HepG2 (cell line): ENCODE results near the gene SLC44A4. TPM values are rescaled to one million over a fixed set of nuclear protein-coding genes. Genes with fewer than 3 reads are reported as not detected.

Experiments
- AKAP8 ChIP-seq: sonication (generic); formaldehyde crosslinking; IDR thresholded peaks from 2 replicates; pipeline ENCODE4 v1.5.1; 2020; ENCODE audit warnings: mild to moderate bottlenecking, missing genetic modification reagents
- CBX5 ChIP-seq: sonication (generic); formaldehyde crosslinking; IDR thresholded peaks from 2 replicates; pipeline ENCODE4 v1.4.0; 2020; ENCODE audit warnings: missing genetic modification reagents, borderline replicate concordance
- DMAP1 ChIP-seq: IDR thresholded peaks from 2 replicates; pipeline ENCODE4 v1.6.1; 2016
- ELF4 ChIP-seq: sonication (generic); formaldehyde crosslinking; IDR thresholded peaks from 2 replicates; pipeline ENCODE4 v1.5.0; 2020; ENCODE audit warnings: missing genetic modification reagents, mild to moderate bottlenecking, moderate library complexity, borderline replicate concordance
- ESRRA ChIP-seq: sonication (generic); formaldehyde crosslinking; IDR thresholded peaks from 2 replicates; pipeline ENCODE4 v1.5.1; 2020; ENCODE audit warnings: mild to moderate bottlenecking, low read depth, missing genetic modification reagents
- FOXK2 ChIP-seq: fragments of 450-650 bp; IDR thresholded peaks from 2 replicates; pipeline ENCODE4 v1.6.1; 2016
- HCFC1 ChIP-seq: fragments of 150-350 bp; IDR thresholded peaks from 2 replicates; pipeline ENCODE4 v1.6.1; 2014; ENCODE audit warnings: low read depth, low read length
- HNRNPLL ChIP-seq: fragments of 200-400 bp; formaldehyde crosslinking; IDR thresholded peaks from 2 replicates; pipeline ENCODE4 v1.6.1; 2017; ENCODE audit warnings: mild to moderate bottlenecking, low read depth, low read length; ENCODE audit not compliant: poor library complexity, severe bottlenecking
- HOXD1 ChIP-seq: sonication (generic); formaldehyde crosslinking; IDR thresholded peaks from 2 replicates; pipeline ENCODE4 v1.5.0; 2020; ENCODE audit warnings: missing genetic modification reagents
- KLF12 ChIP-seq: sonication (generic); formaldehyde crosslinking; IDR thresholded peaks from 2 replicates; pipeline ENCODE4 v1.4.0; 2020; ENCODE audit warnings: missing genetic modification reagents, borderline replicate concordance
- NAIF1 ChIP-seq: sonication (generic); formaldehyde crosslinking; IDR thresholded peaks from 2 replicates; pipeline ENCODE4 v1.5.0; 2020; ENCODE audit warnings: mild to moderate bottlenecking, missing genetic modification reagents, borderline replicate concordance
- NFIC ChIP-seq: IDR thresholded peaks from 2 replicates; pipeline ENCODE4 v1.6.1; 2012; ENCODE audit warnings: mild to moderate bottlenecking, low read length, inconsistent platforms
- NFRKB ChIP-seq: fragments of 450-650 bp; IDR thresholded peaks from 2 replicates; pipeline ENCODE4 v1.6.1; 2017
- RAD51 ChIP-seq: fragments of 450-650 bp; IDR thresholded peaks from 2 replicates; pipeline ENCODE4 v1.6.1; 2016; ENCODE audit warnings: borderline replicate concordance
- RARA ChIP-seq: IDR thresholded peaks from 2 replicates; pipeline ENCODE4 v1.6.1; 2016; ENCODE audit warnings: missing genetic modification reagents, missing compliant biosample characterization
- RELA ChIP-seq: sonication (generic); formaldehyde crosslinking; IDR thresholded peaks from 2 replicates; pipeline ENCODE4 v1.4.0; 2020; ENCODE audit warnings: missing genetic modification reagents
- RFX1 ChIP-seq: fragments of 450-650 bp; IDR thresholded peaks from 2 replicates; pipeline ENCODE4 v1.6.1; 2017
- SALL2 ChIP-seq: sonication (generic); formaldehyde crosslinking; IDR thresholded peaks from 2 replicates; pipeline ENCODE4 v1.8.1; 2023; ENCODE audit warnings: mild to moderate bottlenecking, missing genetic modification reagents, inconsistent platforms
- SKI ChIP-seq: fragments of 450-650 bp; IDR thresholded peaks from one replicate; pipeline ENCODE4 v1.6.1; 2018; ENCODE audit warnings: mild to moderate bottlenecking; ENCODE audit not compliant: partially characterized antibody
- TOE1 ChIP-seq: sonication (generic); formaldehyde crosslinking; IDR thresholded peaks from 2 replicates; pipeline ENCODE4 v1.4.0; 2020; ENCODE audit warnings: mild to moderate bottlenecking, missing genetic modification reagents
- ZMAT5 ChIP-seq: sonication (generic); formaldehyde crosslinking; IDR thresholded peaks from 2 replicates; pipeline ENCODE4 v1.5.0; 2020; ENCODE audit warnings: mild to moderate bottlenecking, low read depth, missing genetic modification reagents, borderline replicate concordance
- ZNF160 ChIP-seq: sonication (generic); formaldehyde crosslinking; IDR thresholded peaks from 2 replicates; pipeline ENCODE4 v1.8.0; 2022; ENCODE audit warnings: mild to moderate bottlenecking, inconsistent platforms, missing genetic modification reagents
- ZNF512B ChIP-seq: sonication (generic); formaldehyde crosslinking; IDR thresholded peaks from 2 replicates; pipeline ENCODE4 v1.5.1; 2020; ENCODE audit warnings: missing genetic modification reagents, mild to moderate bottlenecking, borderline replicate concordance
- ZNF569 ChIP-seq: sonication (generic); formaldehyde crosslinking; IDR thresholded peaks from 2 replicates; pipeline ENCODE4 v1.5.0; 2020; ENCODE audit warnings: mild to moderate bottlenecking, missing genetic modification reagents, moderate library complexity, borderline replicate concordance
- ZNF724P ChIP-seq: sonication (generic); formaldehyde crosslinking; IDR thresholded peaks from 2 replicates; pipeline ENCODE4 v1.8.0; 2022; ENCODE audit warnings: missing genetic modification reagents, borderline replicate concordance
- ZNF83 ChIP-seq: sonication (generic); formaldehyde crosslinking; IDR thresholded peaks from 2 replicates; pipeline ENCODE4 v1.4.0; 2020; ENCODE audit warnings: missing genetic modification reagents, mild to moderate bottlenecking, borderline replicate concordance
- ZXDC ChIP-seq: sonication (generic); formaldehyde crosslinking; IDR thresholded peaks from 2 replicates; pipeline ENCODE4 v1.5.0; 2020; ENCODE audit warnings: mild to moderate bottlenecking, missing genetic modification reagents
- polyA plus RNA-seq, 8 experiments: library from polyadenylated mRNA; depleted of rRNA in 3 of 8; stranded (reverse) in 7 of 8; unstranded in 1 of 8; fragments of >200 nt; fragmentation: Illumina TruSeq in 4 of 8; extraction: Trizol in 4 of 8; gene quantifications; 2 replicates each; pipeline versions ENCODE4 v1.2.1 to v1.2.3, GENCODE V29; 2011 to 2016; ENCODE audit warnings: low read depth in 4 of 8, missing spikeins in 1 of 8, mixed read lengths in 1 of 8; ENCODE audit not compliant: insufficient read depth in 1 of 8
- total RNA-seq, 5 experiments: library from RNA; depleted of rRNA; stranded (reverse); fragments of >200 nt; fragmentation: Illumina TruSeq; extraction: Trizol; gene quantifications; 2 replicates each; pipeline ENCODE4 v1.2.3, GENCODE V29; 2016; ENCODE audit warnings: low read depth in 1 of 5

The SLC44A4 gene
- total and polyA plus RNA-seq, 2 of the 13 experiments (the other 11 are each of a cell fraction or from before 2014, with no cell fraction given), result 3.5 to 5.9 TPM

- TF ChIP-seq HNRNPLL (peak; percentile 77), DMAP1 (peak; percentile 80), RARA (CRISPR knock-in tag) (no peak), ZNF724P (CRISPR knock-in tag) (0 out of 2 replicates have a peak, but pooled peaks have one; percentile 10), ZNF569 (CRISPR knock-in tag) (no peak), SKI (no peak), NFRKB (no peak), CBX5 (CRISPR knock-in tag) (no peak), ZXDC (CRISPR knock-in tag) (peak; percentile 92), HCFC1 (peak; percentile 29; the same call in 1 of the 2 replicates), TOE1 (CRISPR knock-in tag) (no peak), RAD51 (no peak), KLF12 (CRISPR knock-in tag) (no peak), FOXK2 (no peak), ELF4 (no peak), RELA (CRISPR knock-in tag) (0 out of 2 replicates have a peak, but pooled peaks have one; percentile 17), ZMAT5 (CRISPR knock-in tag) (no peak), NAIF1 (no peak), RFX1 (no peak), ZNF83 (no peak; the same call in 1 of the 2 replicates), NFIC (no peak), SALL2 (CRISPR knock-in tag) (0 out of 2 replicates have a peak, but pooled peaks have one; percentile 21), AKAP8 (CRISPR knock-in tag) (peak; percentile 99), ESRRA (CRISPR knock-in tag) (no peak; the same call in 1 of the 2 replicates), HOXD1 (CRISPR knock-in tag) (no peak), ZNF512B (CRISPR knock-in tag) (no peak), ZNF160 (0 out of 2 replicates have a peak, but pooled peaks have one; percentile 56)
Observed at GRCh38 chr6:31901953-31902643, 23.3 kb upstream of the SLC44A4 start, which contains the start of gene ZBTB12 (continued).
